Measurements from ENCODE around the gene ZC3H7B. TPM values are rescaled to one million over a fixed set of nuclear protein-coding genes. Genes with fewer than 3 reads are reported as not detected.
A peak's percentile ranks its signal among the peaks of the same experiment; 100 is the strongest.

The ZC3H7B gene
- 54.0 and 58.2 TPM in 2 replicates for total RNA-seq

DNA sequence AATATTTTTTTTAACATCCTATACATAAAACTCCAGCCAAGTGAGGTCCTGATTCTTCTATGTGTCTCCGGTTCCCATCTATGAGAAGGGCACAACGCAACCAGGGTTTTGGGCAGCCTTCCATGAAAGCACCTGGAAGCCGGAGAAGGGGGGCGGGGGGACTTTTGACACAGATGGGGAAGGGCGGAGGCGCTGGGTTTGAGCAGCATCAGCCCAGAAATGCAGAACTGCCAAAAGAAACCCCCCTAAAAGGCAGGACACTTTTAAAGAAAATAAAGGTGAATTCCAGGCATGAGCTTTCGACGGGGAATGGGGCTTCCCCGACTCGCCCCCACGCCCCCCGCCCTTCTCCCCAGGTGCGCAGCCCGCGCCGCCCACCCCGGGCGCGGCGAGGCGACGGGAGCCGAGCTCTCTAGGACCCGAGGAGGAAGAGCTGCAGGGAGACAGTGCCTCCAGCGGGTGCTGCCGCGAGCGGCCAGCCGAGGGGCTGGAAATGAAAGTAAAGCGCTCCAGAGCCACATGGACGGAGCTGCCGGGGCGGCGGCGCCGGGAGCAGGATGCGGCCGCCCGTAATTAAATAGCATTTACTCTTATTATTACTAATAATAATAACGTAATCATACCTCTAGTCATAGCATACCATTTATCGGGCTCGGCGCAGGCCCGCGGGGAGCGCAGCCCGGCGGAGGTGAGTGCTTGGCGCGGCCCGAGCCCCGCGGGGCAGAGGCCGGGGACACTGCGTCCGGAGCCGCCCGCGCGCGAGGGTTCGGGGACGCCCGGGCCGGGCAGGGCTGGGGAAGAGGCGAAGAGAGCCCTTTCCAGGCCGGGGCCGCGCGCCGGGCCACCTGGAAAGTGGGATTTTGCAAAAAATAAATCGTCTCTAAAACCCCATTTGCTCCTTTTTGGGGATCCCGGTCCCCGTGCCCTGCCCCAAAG lies at the start of gene ZC3H7B:
Gene ZC3H7B, plus strand, starts transcription at position 441 of the 936 bp plus-strand sequence. CDS start 19,136 bp downstream, outside the sequence.
- DNase-seq (peak; percentile 74), ATAC-seq (ENCODE audit: low read depth) (peak; percentile 93)
- intact Hi-C loops (cut with micrococcal nuclease), result loop anchor here (1.0 to 5.0 kb wide), 5 partner anchors 15 to 350 kb away; partner anchors contain the start of genes EP300, L3MBTL2, RANGAP1 and RBX1
- Mint-ChIP-seq H3K4me1 (peaks cover 30% of the 10 kb centered on the region), H3K4me3 (peak within 1 kb of the TSS; percentile 83), H3K36me3 (ENCODE audit: low read depth) (peaks cover 14% of the 10 kb centered on the region), H3K27me3 (no peaks in the 10 kb centered on the region), H3K9me3 (no peaks in the 10 kb centered on the region), H3K27ac (peak within 1 kb of the TSS; percentile 92)
- ChIA-PET CTCF (interaction anchor here (0.9 to 1.6 kb wide), 7 partner anchors 13 to 349 kb away, joined by 3 to 14 read pairs (median 4); partner anchors contain the start of genes PHF5A and RANGAP1), POLR2A (interaction anchor here (0.6 to 4.4 kb wide), 20 partner anchors 9 to 1854 kb away, joined by 3 to 101 read pairs (median 5); partner anchors contain the start of genes DESI1, EP300, PHF5A and POLR3H)
- TF ChIP-seq CTCF (IDR thresholded peaks at IDR 0.05), result no peak

DNA sequence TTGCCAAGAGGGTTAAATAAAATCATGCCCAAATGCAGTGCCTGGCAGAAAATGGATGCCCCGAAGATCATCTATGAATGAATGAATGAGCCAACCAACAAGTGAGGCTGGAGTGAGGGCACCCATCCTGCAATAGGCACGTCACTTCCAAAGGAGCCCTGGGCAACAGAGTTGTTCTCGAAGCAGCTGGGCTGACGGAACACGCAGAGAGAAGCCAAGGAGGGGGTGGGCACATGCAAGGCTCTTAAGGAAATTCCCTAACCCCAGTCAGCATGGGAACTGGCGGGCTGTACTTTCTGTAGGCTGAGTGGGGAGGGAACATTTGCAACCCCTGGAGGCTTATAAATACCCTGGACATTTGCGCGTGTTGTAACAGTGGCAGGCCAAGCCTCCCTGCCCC lies 49.0 kb upstream of the ZC3H7B start:
- POLR2A ChIA-PET, result no interaction called here

GRCh38 chr22:41254230-41254629 lies 47.1 kb upstream of the ZC3H7B start:
- ChIA-PET POLR2A (no interaction called here), CTCF (no interaction called here)
- H3K27ac Mint-ChIP-seq, result peak overlapping the region; percentile 32
- peaks cover 90% of the 10 kb centered on the region for H3K36me3 Mint-ChIP-seq (ENCODE audit: low read depth)
- TF ChIP-seq CTCF (IDR thresholded peaks at IDR 0.05), result no peak
- intact Hi-C loops (cut with micrococcal nuclease), result no loop called here
- H3K4me3 Mint-ChIP-seq, result no peak overlapping the region
- H3K27me3 Mint-ChIP-seq, result no peaks in the 10 kb centered on the region
- no peaks in the 10 kb centered on the region for H3K9me3 Mint-ChIP-seq
- ATAC-seq (ENCODE audit: low read depth) (no peak), DNase-seq (no peak)
- H3K4me1 Mint-ChIP-seq, result no peaks in the 10 kb centered on the region

More for the DNA sequence above, 49.0 kb upstream of the ZC3H7B start:
- Mint-ChIP-seq H3K4me1 (no peaks in the 10 kb centered on the region), H3K27ac (no peak overlapping the region), H3K27me3 (no peaks in the 10 kb centered on the region), H3K4me3 (no peak overlapping the region), H3K36me3 (ENCODE audit: low read depth) (peaks cover 87% of the 10 kb centered on the region), H3K9me3 (no peaks in the 10 kb centered on the region)
- intact Hi-C loops (cut with micrococcal nuclease), result no loop called here
- no peak for ATAC-seq (ENCODE audit: low read depth)
- CTCF ChIA-PET, result no interaction called here
- DNase-seq, result no peak
- TF ChIP-seq CTCF (IDR thresholded peaks at IDR 0.05), result no peak

DNA sequence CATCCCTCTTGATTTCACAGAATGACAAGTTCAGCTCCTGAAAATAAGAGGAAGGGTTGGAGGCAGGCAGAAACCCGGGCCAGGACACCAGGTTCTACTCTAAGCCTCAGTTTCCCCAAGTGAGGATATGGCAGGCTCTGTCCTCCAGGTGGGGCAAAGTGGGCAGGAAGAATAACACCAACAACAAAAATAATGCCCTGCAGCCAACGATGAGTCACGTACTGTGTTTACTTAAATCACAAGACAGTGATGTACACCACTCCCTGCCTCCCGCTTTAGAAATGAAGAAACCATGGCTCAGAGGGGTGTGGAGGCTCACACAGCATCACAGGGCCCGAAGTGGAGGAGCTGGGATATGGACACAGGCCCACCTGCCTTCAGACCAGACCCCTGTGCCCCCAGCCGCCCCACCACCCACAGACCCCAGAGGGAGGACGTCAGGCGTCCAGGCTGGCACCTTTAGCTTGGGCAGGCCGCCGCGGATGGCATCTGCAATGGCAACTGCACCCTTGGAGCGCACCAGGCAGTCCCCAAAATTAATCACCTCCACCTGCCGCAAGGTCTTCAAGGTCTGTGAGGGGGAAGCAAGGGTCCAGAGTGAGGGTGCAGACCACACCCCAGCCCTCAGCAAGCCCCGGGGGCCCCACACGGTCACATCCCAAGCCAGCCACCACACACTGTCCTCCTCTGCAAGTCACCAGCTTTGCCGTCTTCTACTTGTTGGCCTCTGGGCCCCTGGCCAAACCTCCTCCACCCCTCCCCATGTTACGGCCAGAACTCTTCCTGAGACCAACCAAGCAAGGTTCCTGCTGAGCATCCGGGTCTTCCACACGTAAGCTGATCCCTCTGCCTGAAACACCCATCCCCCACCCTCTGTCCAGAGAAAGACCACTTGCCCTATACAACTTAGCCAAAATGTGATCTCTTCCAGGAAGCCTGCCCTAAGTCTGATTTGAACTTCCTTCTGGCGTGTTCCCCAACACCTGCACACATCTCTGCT lies 44.8 kb upstream of the ZC3H7B start:
- H3K9me3 Mint-ChIP-seq, result no peaks in the 10 kb centered on the region
- CTCF ChIA-PET, result no interaction called here
- no peaks in the 10 kb centered on the region for H3K27me3 Mint-ChIP-seq
- POLR2A ChIA-PET, result no interaction called here
- intact Hi-C loops (cut with micrococcal nuclease), result no loop called here
- no peak overlapping the region for H3K4me3 Mint-ChIP-seq
- no peak for TF ChIP-seq CTCF (IDR thresholded peaks at IDR 0.05)
- ATAC-seq (ENCODE audit: low read depth) (no peak), DNase-seq (no peak)
- no peak overlapping the region for H3K27ac Mint-ChIP-seq
- peaks cover 86% of the 10 kb centered on the region for H3K36me3 Mint-ChIP-seq (ENCODE audit: low read depth)
- H3K4me1 Mint-ChIP-seq, result no peaks in the 10 kb centered on the region
